ENCODE data around the gene FUBP3. TPM values are rescaled to one million over a fixed set of nuclear protein-coding genes. Genes with fewer than 3 reads are reported as not detected.

Gene FUBP3
- total RNA-seq, 6 experiments from 2014 or later: 60.6 to 65.9 (median 63.1) TPM

- Mint-ChIP-seq H3K27ac (no peak overlapping the region), H3K27me3 (ENCODE audit: insufficient read depth) (peaks cover 3% of the 10 kb centered on the region; the same call in 1 of the 2 replicates), H3K4me3 (no peak overlapping the region), H3K9me3 (no peaks in the 10 kb centered on the region), H3K4me1 (ENCODE audit: low read depth) (no peaks in the 10 kb centered on the region), H3K36me3 (ENCODE audit: low read depth) (peaks cover 28% of the 10 kb centered on the region)
- TF ChIP-seq CTCF (IDR thresholded peaks at IDR 0.05): no peak
- DNase-seq: no peak
Observed at GRCh38 chr9:130635306-130635705, 55.9 kb downstream of the FUBP3 start.

- Mint-ChIP-seq H3K9me3 (no peaks in the 10 kb centered on the region), H3K4me3 (no peak overlapping the region), H3K27ac (no peak overlapping the region), H3K27me3 (ENCODE audit: insufficient read depth) (peaks cover 3% of the 10 kb centered on the region; the same call in 1 of the 2 replicates), H3K4me1 (ENCODE audit: low read depth) (no peaks in the 10 kb centered on the region), H3K36me3 (ENCODE audit: low read depth) (peaks cover 28% of the 10 kb centered on the region)
- no peak for TF ChIP-seq CTCF (IDR thresholded peaks at IDR 0.05)
- no peak for DNase-seq
Observed at GRCh38 chr9:130635721-130636647, 56.6 kb downstream of the FUBP3 start.

GRCh38 chr9:130636648-130637020, 57.3 kb downstream of the FUBP3 start:
- Mint-ChIP-seq H3K27ac (no peak overlapping the region), H3K4me3 (no peak overlapping the region)
- TF ChIP-seq CTCF (IDR thresholded peaks at IDR 0.05): no peak

GRCh38 chr9:130638284-130639123, 59.1 kb downstream of the FUBP3 start:
- Mint-ChIP-seq H3K27ac (no peak overlapping the region), H3K9me3 (no peaks in the 10 kb centered on the region), H3K4me3 (no peak overlapping the region), H3K36me3 (ENCODE audit: low read depth) (peaks cover 23% of the 10 kb centered on the region), H3K4me1 (ENCODE audit: low read depth) (no peaks in the 10 kb centered on the region), H3K27me3 (ENCODE audit: insufficient read depth) (peaks cover 5% of the 10 kb centered on the region; the same call in 1 of the 2 replicates)
- DNase-seq: no peak
- TF ChIP-seq CTCF (IDR thresholded peaks at IDR 0.05): no peak

More at GRCh38 chr9:130636648-130637020, 57.3 kb downstream of the FUBP3 start:
- H3K36me3 Mint-ChIP-seq (ENCODE audit: low read depth): peaks cover 27% of the 10 kb centered on the region
- DNase-seq: no peak
- H3K9me3 Mint-ChIP-seq: no peaks in the 10 kb centered on the region
- H3K27me3 Mint-ChIP-seq (ENCODE audit: insufficient read depth): peaks cover 3% of the 10 kb centered on the region; the same call in 1 of the 2 replicates
- no peaks in the 10 kb centered on the region for H3K4me1 Mint-ChIP-seq (ENCODE audit: low read depth)

- peaks cover 5% of the 10 kb centered on the region; the same call in 1 of the 2 replicates for H3K27me3 Mint-ChIP-seq (ENCODE audit: insufficient read depth)
- no peak for TF ChIP-seq CTCF (IDR thresholded peaks at IDR 0.05)
- no peak overlapping the region for H3K27ac Mint-ChIP-seq
- H3K36me3 Mint-ChIP-seq (ENCODE audit: low read depth): peaks cover 23% of the 10 kb centered on the region
- no peaks in the 10 kb centered on the region for H3K4me1 Mint-ChIP-seq (ENCODE audit: low read depth)
- no peak overlapping the region for H3K4me3 Mint-ChIP-seq
- no peak for DNase-seq
- no peaks in the 10 kb centered on the region for H3K9me3 Mint-ChIP-seq
Observed at GRCh38 chr9:130639124-130639765, 59.9 kb downstream of the FUBP3 start.

All from HFFc6 (cell line).